NOMO-1 treated with dmso at 0.1 percent for 144 hours (cell line): ENCODE data around the gene MYH3.

ENCODE experiments used
- DNase-seq: peaks from one replicate; lab custom pipeline; 2025; ENCODE audit not compliant: unreplicated experiment; lab: John Stamatoyannopoulos, UW

MYH3 gene

GRCh38 chr17:10614536-10615155 lies 42.5 kb downstream of the MYH3 start:
- peak; percentile 11 for DNase-seq

- DNase-seq = no peak
Observed at GRCh38 chr17:10613775-10614513, 43.2 kb downstream of the MYH3 start.

GRCh38 chr17:10612957-10613744 lies 44.0 kb downstream of the MYH3 start:
- DNase-seq = no peak

GRCh38 chr17:10610884-10611283 lies 46.2 kb downstream of the MYH3 start:
- no peak for DNase-seq

GRCh38 chr17:10608244-10608643 lies 48.9 kb downstream of the MYH3 start:
- no peak for DNase-seq

- DNase-seq = no peak
Observed at GRCh38 chr17:10606110-10606509, 51.0 kb downstream of the MYH3 start.

- DNase-seq = no peak
Observed at GRCh38 chr17:10605221-10605783, 51.8 kb downstream of the MYH3 start.

- no peak for DNase-seq
Observed at GRCh38 chr17:10604521-10604920, 52.6 kb downstream of the MYH3 start.

- DNase-seq = no peak
Observed at GRCh38 chr17:10603931-10604330, 53.2 kb downstream of the MYH3 start.

- no peak for DNase-seq
Observed at GRCh38 chr17:10600571-10600970, 56.5 kb downstream of the MYH3 start.

- no peak for DNase-seq
Observed at GRCh38 chr17:10598621-10599020, 58.5 kb downstream of the MYH3 start.

- no peak for DNase-seq
Observed at GRCh38 chr17:10589553-10590145, 67.5 kb downstream of the MYH3 start.

GRCh38 chr17:10585529-10585928 lies 71.6 kb downstream of the MYH3 start:
- DNase-seq = no peak

GRCh38 chr17:10583834-10584233 lies 73.3 kb downstream of the MYH3 start:
- DNase-seq = no peak

GRCh38 chr17:10579270-10579669 lies 77.8 kb downstream of the MYH3 start:
- DNase-seq = no peak
